Measurements from ENCODE around the gene TRIO. TPM values are rescaled to one million over a fixed set of nuclear protein-coding genes. Genes with fewer than 3 reads are reported as not detected.
A peak's percentile ranks its signal among the peaks of the same experiment; 100 is the strongest.

Gene TRIO
- total RNA-seq, 1 experiment from 2014 or later = 136 TPM

DNA sequence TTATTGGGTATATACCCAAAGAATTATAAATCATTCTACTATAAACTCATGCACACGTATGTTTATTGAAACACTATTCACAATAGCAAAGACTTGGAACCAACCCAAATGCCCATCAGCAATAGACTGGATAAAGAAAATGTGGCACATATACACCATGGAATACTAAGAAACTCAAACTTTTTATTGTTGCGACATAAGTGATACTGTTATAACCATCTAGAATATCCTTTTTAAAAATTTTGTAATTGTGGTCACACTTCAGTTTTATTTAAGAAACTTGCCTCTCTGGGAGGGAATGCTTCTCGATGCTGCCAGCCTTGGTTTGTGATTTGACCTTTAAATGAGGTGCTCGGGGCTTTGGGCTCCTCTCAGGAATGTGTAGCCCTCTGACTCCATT is 237.6 kb downstream of the TRIO start:
- peaks cover 89% of the 10 kb centered on the region for H3K36me3 Mint-ChIP-seq (ENCODE audit: insufficient read depth, unreplicated experiment)
- TF ChIP-seq, protein P1, sequence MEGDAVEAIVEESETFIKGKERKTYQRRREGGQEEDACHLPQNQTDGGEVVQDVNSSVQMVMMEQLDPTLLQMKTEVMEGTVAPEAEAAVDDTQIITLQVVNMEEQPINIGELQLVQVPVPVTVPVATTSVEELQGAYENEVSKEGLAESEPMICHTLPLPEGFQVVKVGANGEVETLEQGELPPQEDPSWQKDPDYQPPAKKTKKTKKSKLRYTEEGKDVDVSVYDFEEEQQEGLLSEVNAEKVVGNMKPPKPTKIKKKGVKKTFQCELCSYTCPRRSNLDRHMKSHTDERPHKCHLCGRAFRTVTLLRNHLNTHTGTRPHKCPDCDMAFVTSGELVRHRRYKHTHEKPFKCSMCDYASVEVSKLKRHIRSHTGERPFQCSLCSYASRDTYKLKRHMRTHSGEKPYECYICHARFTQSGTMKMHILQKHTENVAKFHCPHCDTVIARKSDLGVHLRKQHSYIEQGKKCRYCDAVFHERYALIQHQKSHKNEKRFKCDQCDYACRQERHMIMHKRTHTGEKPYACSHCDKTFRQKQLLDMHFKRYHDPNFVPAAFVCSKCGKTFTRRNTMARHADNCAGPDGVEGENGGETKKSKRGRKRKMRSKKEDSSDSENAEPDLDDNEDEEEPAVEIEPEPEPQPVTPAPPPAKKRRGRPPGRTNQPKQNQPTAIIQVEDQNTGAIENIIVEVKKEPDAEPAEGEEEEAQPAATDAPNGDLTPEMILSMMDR (IDR thresholded peaks at IDR 0.05; ENCODE audit: unreplicated experiment) = no peak
- H3K27me3 Mint-ChIP-seq (ENCODE audit: insufficient read depth, unreplicated experiment) = no peaks in the 10 kb centered on the region
- H3K4me1 Mint-ChIP-seq (ENCODE audit: insufficient read depth, unreplicated experiment) = no peaks in the 10 kb centered on the region
- no peak overlapping the region for H3K4me3 Mint-ChIP-seq (ENCODE audit: unreplicated experiment)
- POLR2A ChIA-PET = no interaction called here
- CTCF ChIA-PET = no interaction called here
- no TSS peak for BruUV-seq (replicated peaks)
- no peak overlapping the region for H3K27ac Mint-ChIP-seq (ENCODE audit: low read depth, unreplicated experiment)
- no peak for DNase-seq (ENCODE audit: unreplicated experiment)
- H3K9me3 Mint-ChIP-seq (ENCODE audit: unreplicated experiment) = no peaks in the 10 kb centered on the region
- intact Hi-C loops (cut with micrococcal nuclease) = no loop called here

DNA sequence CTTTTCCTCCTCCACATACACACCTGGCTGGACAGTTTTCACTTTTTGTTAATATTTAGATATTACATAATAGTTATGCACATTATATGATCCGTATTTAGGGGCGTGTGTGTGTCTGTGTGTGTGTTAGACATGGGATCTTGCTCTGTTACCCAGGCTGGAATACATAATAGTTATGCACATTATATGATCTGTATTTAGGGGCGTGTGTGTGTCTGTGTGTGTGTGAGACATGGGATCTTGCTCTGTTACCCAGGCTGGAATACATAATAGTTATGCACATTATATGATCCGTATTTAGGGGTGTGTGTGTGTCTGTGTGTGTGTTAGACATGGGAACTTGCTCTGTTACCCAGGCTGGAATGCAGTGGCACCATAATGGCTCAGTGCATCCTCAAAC is 239.5 kb downstream of the TRIO start:
- no peaks in the 10 kb centered on the region for H3K9me3 Mint-ChIP-seq (ENCODE audit: unreplicated experiment)
- H3K36me3 Mint-ChIP-seq (ENCODE audit: insufficient read depth, unreplicated experiment) = peaks cover 91% of the 10 kb centered on the region
- DNase-seq (ENCODE audit: unreplicated experiment) = no peak
- no peaks in the 10 kb centered on the region for H3K27me3 Mint-ChIP-seq (ENCODE audit: insufficient read depth, unreplicated experiment)
- H3K4me1 Mint-ChIP-seq (ENCODE audit: insufficient read depth, unreplicated experiment) = no peaks in the 10 kb centered on the region
- no peak overlapping the region for H3K4me3 Mint-ChIP-seq (ENCODE audit: unreplicated experiment)
- no peak overlapping the region for H3K27ac Mint-ChIP-seq (ENCODE audit: low read depth, unreplicated experiment)
- ChIA-PET POLR2A (no interaction called here), CTCF (interaction anchor here (0.6 to 3.1 kb wide), 6 partner anchors 12 to 395 kb away, joined by 4 to 16 read pairs (median 5); no protein-coding TSS in a partner anchor)
- intact Hi-C loops (cut with micrococcal nuclease) = no loop called here
- TF ChIP-seq, protein P1 (IDR thresholded peaks at IDR 0.05; ENCODE audit: unreplicated experiment) = no peak
- no TSS peak for BruUV-seq (replicated peaks)

DNA sequence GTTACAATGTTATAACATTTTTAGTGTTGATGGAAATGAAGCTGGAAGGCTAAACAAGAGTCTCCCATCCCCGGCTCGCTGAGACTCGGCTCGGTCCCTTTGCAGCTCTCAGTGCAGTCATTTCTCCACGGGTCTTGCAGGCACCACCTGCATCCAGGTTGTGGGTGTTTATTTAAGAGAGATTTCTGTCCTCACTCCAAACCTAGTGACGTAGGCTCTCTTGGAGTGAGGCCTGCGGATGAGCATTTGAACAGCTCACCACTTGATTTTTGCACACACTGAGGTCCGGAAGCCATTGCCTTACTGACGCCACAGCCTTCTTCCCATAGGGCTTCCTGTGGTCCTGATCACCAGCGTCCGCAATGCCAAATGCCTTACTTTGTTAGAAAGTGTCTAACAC is 240.8 kb downstream of the TRIO start:
- H3K4me1 Mint-ChIP-seq (ENCODE audit: insufficient read depth, unreplicated experiment) = no peaks in the 10 kb centered on the region
- H3K36me3 Mint-ChIP-seq (ENCODE audit: insufficient read depth, unreplicated experiment) = peaks cover 87% of the 10 kb centered on the region
- no TSS peak for BruUV-seq (replicated peaks)
- ChIA-PET POLR2A (interaction anchor here (0.6 kb wide), 1 partner anchor 20 kb away, joined by 3 read pairs; no protein-coding TSS in a partner anchor), CTCF (interaction anchor here (0.8 to 3.1 kb wide), 5 partner anchors 14 to 265 kb away, joined by 4 to 16 read pairs (median 5); no protein-coding TSS in a partner anchor)
- no peaks in the 10 kb centered on the region for H3K27me3 Mint-ChIP-seq (ENCODE audit: insufficient read depth, unreplicated experiment)
- no peaks in the 10 kb centered on the region for H3K9me3 Mint-ChIP-seq (ENCODE audit: unreplicated experiment)
- no peak overlapping the region for H3K4me3 Mint-ChIP-seq (ENCODE audit: unreplicated experiment)
- TF ChIP-seq, protein P1 (IDR thresholded peaks at IDR 0.05; ENCODE audit: unreplicated experiment) = no peak
- H3K27ac Mint-ChIP-seq (ENCODE audit: low read depth, unreplicated experiment) = peak overlapping the region; percentile 23
- no peak for DNase-seq (ENCODE audit: unreplicated experiment)
- intact Hi-C loops (cut with micrococcal nuclease) = no loop called here

DNA sequence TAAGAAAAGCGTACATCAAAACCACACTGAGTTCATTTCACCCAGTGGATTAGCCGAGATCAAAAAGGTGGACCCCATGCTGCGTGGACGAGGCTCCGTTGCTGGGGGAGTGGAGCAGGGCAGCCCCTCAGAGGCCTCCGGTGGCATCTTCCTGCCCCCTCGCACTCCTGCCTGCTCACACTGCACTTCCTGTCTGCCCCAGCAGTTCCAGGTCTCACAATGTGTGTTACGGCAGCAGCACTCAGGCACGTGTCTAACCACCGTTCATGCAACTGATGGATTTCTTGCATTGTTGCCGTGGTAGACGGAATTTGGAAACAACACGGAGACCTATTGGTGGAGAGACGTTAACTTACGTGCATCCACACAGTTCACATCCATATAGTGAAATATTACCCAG is 241.9 kb downstream of the TRIO start:
- H3K9me3 Mint-ChIP-seq (ENCODE audit: unreplicated experiment) = no peaks in the 10 kb centered on the region
- DNase-seq (ENCODE audit: unreplicated experiment) = no peak
- H3K27me3 Mint-ChIP-seq (ENCODE audit: insufficient read depth, unreplicated experiment) = no peaks in the 10 kb centered on the region
- CTCF ChIA-PET = interaction anchor here (2.2 to 2.6 kb wide), 2 partner anchors 15 to 263 kb away, joined by 7 to 11 read pairs; no protein-coding TSS in a partner anchor
- no peak overlapping the region for H3K4me3 Mint-ChIP-seq (ENCODE audit: unreplicated experiment)
- no peak overlapping the region for H3K27ac Mint-ChIP-seq (ENCODE audit: low read depth, unreplicated experiment)
- POLR2A ChIA-PET = interaction anchor here (0.8 kb wide), 1 partner anchor 190 kb away, joined by 3 read pairs; no protein-coding TSS in a partner anchor
- TF ChIP-seq, protein P1 (IDR thresholded peaks at IDR 0.05; ENCODE audit: unreplicated experiment) = no peak
- no peaks in the 10 kb centered on the region for H3K4me1 Mint-ChIP-seq (ENCODE audit: insufficient read depth, unreplicated experiment)
- H3K36me3 Mint-ChIP-seq (ENCODE audit: insufficient read depth, unreplicated experiment) = peaks cover 87% of the 10 kb centered on the region
- BruUV-seq (replicated peaks) = no TSS peak
- intact Hi-C loops (cut with micrococcal nuclease) = no loop called here

All from MCF 10A (cell line).